GM18507 (cell line): ENCODE data around the gene NOS3.

Source experiments
- DNase-seq: peaks from one replicate; pipeline ENCODE4 v3.0.0; 2011; ENCODE audit warnings: low read depth; ENCODE audit not compliant: insufficient read length; ENCODE audit errors: extremely low spot score
- FAIRE-seq: peaks from 2 replicates; lab custom pipeline; 2011; peaks lifted over from hg19 to GRCh38; lab: Jason Lieb, UNC

NOS3 gene

GRCh38 chr7:150975536-150976319 lies 15.1 kb upstream of the NOS3 start:
- FAIRE-seq (no peak), DNase-seq (no peak)

GRCh38 chr7:150976529-150977381 lies 14.1 kb upstream of the NOS3 start:
- FAIRE-seq (no peak), DNase-seq (no peak)

- no peak for DNase-seq
- no peak for FAIRE-seq
Observed at GRCh38 chr7:150977382-150978125, 13.3 kb upstream of the NOS3 start.

- no peak for DNase-seq
Observed at GRCh38 chr7:150978126-150978789, 12.6 kb upstream of the NOS3 start, which contains the start of gene KCNH2. KCNH2 (minus strand) TSS chr7:150978321; CDS start chr7:150977913, 408 bp downstream.

GRCh38 chr7:150979713-150980390 lies 11.0 kb upstream of the NOS3 start:
- DNase-seq (no peak), FAIRE-seq (no peak)

More at GRCh38 chr7:150978126-150978789, 12.6 kb upstream of the NOS3 start, which contains the start of gene KCNH2:
- FAIRE-seq = no peak

GRCh38 chr7:150980663-150981062 lies 10.2 kb upstream of the NOS3 start:
- DNase-seq = no peak
- no peak for FAIRE-seq

GRCh38 chr7:150981644-150982043 lies 9.2 kb upstream of the NOS3 start:
- no peak for DNase-seq
- FAIRE-seq = no peak

- DNase-seq (no peak), FAIRE-seq (no peak)
Observed at GRCh38 chr7:150982351-150982750, 8.5 kb upstream of the NOS3 start.

- no peak for FAIRE-seq
- DNase-seq = no peak
Observed at GRCh38 chr7:150983893-150984368, 6.9 kb upstream of the NOS3 start.

- FAIRE-seq = peak; percentile 74
- DNase-seq = no peak
Observed at GRCh38 chr7:150986099-150986512, 4.7 kb upstream of the NOS3 start.

- DNase-seq (no peak), FAIRE-seq (no peak)
Observed at GRCh38 chr7:150986556-150986955, 4.3 kb upstream of the NOS3 start.

GRCh38 chr7:150988230-150989226 lies 2.3 kb upstream of the NOS3 start:
- DNase-seq (no peak), FAIRE-seq (no peak)

- DNase-seq (no peak), FAIRE-seq (no peak)
Observed at GRCh38 chr7:150989456-150989855, 1.4 kb upstream of the NOS3 start.

GRCh38 chr7:150992051-150992640 lies 1.3 kb downstream of the NOS3 start:
- FAIRE-seq = no peak
- DNase-seq = no peak

- no peak for FAIRE-seq
- DNase-seq = no peak
Observed at GRCh38 chr7:150992833-150993302, 2.1 kb downstream of the NOS3 start.

- FAIRE-seq = no peak
- DNase-seq = no peak
Observed at GRCh38 chr7:150993511-150993910, 2.7 kb downstream of the NOS3 start.
